Measurements from ENCODE around the gene ASB4.

DNA sequence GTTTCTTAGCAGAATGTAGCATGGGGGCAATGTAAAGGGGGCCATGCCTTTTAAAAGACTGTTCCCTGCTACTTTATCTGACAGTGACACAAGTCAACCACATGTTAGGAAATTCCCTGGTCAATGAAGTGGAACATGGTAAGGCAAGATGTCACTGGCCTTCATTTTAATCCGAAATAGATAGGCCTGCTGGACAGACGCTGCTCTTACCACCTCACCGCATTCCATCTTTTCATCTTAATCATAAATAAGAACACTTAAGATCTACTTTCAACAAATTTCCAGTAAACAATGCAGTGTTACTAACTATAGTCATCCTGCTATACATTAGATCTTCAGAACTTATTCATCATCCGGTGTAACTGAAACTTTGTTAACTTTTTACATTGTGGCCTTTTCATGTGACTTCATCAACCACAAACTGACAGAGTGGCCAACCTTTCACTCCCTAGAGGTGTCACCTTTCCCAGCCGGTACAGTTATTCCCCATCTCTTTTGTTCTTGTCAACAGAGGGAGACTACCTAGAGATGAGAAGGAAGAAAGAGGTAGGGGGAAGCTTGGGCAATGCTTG lies 15.6 kb downstream of the ASB4 start:
- TF ChIP-seq, protein P1, sequence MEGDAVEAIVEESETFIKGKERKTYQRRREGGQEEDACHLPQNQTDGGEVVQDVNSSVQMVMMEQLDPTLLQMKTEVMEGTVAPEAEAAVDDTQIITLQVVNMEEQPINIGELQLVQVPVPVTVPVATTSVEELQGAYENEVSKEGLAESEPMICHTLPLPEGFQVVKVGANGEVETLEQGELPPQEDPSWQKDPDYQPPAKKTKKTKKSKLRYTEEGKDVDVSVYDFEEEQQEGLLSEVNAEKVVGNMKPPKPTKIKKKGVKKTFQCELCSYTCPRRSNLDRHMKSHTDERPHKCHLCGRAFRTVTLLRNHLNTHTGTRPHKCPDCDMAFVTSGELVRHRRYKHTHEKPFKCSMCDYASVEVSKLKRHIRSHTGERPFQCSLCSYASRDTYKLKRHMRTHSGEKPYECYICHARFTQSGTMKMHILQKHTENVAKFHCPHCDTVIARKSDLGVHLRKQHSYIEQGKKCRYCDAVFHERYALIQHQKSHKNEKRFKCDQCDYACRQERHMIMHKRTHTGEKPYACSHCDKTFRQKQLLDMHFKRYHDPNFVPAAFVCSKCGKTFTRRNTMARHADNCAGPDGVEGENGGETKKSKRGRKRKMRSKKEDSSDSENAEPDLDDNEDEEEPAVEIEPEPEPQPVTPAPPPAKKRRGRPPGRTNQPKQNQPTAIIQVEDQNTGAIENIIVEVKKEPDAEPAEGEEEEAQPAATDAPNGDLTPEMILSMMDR (IDR thresholded peaks at IDR 0.05; ENCODE audit: low read depth, low read length), result no peak
- no peak for TF ChIP-seq EZH2phosphoT487 (IDR thresholded peaks at IDR 0.05; ENCODE audit: low read depth)

Data from OCI-LY3 (cell line).